NB4 (cell line): ENCODE measurements around the gene PBOV1.

ENCODE experiments used
- DNase-seq: peaks from one replicate; pipeline ENCODE4 v3.0.0; 2010; ENCODE audit warnings: low read depth
- H3K4me3 ChIP-seq: one replicate; pipeline ENCODE4 v1.5.1; 2011; ENCODE audit warnings: mild to moderate bottlenecking, low read depth, low read length, moderate library complexity
- MYC ChIP-seq: IDR thresholded peaks from 2 replicates; pipeline ENCODE4 v1.6.1; 2011; ENCODE audit warnings: low read depth, low read length
- POLR2A ChIP-seq: IDR thresholded peaks from 2 replicates; pipeline ENCODE4 v1.6.1; 2011; ENCODE audit warnings: mild to moderate bottlenecking; ENCODE audit not compliant: insufficient read length; ENCODE audit errors: extremely low read depth
- TF ChIP-seq, protein P1 (sequence below): IDR thresholded peaks from one replicate; pipeline ENCODE4 v1.5.1; 2012; ENCODE audit warnings: low read depth, low read length
- TF ChIP-seq, protein P2 (sequence below): IDR thresholded peaks from 2 replicates; pipeline ENCODE4 v1.6.1; 2011; ENCODE audit warnings: low read depth, low read length

Gene PBOV1

DNA sequence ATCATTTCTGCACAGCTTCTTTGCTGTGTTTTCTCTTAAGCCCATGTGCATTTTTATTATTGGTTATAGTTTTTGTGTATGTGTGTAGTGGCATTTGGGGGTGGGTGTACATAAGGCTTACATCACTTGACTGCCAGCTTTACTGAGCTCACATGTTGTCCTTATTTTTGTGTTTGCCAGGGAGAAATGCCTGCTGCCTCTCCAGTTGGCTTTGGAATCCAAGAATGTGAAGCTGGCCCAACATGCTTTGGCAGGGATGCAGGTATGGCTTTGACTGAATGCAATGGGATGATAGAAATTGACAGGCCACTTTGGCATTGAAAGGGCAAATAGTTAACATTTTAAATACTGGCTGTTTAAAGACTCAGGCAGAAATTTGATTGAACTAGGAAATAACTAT lies 11.4 kb downstream of the PBOV1 start:
- H3K4me3 ChIP-seq, result no peak overlapping the region
- TF ChIP-seq, protein P1, sequence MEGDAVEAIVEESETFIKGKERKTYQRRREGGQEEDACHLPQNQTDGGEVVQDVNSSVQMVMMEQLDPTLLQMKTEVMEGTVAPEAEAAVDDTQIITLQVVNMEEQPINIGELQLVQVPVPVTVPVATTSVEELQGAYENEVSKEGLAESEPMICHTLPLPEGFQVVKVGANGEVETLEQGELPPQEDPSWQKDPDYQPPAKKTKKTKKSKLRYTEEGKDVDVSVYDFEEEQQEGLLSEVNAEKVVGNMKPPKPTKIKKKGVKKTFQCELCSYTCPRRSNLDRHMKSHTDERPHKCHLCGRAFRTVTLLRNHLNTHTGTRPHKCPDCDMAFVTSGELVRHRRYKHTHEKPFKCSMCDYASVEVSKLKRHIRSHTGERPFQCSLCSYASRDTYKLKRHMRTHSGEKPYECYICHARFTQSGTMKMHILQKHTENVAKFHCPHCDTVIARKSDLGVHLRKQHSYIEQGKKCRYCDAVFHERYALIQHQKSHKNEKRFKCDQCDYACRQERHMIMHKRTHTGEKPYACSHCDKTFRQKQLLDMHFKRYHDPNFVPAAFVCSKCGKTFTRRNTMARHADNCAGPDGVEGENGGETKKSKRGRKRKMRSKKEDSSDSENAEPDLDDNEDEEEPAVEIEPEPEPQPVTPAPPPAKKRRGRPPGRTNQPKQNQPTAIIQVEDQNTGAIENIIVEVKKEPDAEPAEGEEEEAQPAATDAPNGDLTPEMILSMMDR, result no peak
- TF ChIP-seq MYC (no peak), POLR2A (no peak)
- TF ChIP-seq, protein P2, sequence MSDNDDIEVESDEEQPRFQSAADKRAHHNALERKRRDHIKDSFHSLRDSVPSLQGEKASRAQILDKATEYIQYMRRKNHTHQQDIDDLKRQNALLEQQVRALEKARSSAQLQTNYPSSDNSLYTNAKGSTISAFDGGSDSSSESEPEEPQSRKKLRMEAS, result no peak
- no peak for DNase-seq

DNA sequence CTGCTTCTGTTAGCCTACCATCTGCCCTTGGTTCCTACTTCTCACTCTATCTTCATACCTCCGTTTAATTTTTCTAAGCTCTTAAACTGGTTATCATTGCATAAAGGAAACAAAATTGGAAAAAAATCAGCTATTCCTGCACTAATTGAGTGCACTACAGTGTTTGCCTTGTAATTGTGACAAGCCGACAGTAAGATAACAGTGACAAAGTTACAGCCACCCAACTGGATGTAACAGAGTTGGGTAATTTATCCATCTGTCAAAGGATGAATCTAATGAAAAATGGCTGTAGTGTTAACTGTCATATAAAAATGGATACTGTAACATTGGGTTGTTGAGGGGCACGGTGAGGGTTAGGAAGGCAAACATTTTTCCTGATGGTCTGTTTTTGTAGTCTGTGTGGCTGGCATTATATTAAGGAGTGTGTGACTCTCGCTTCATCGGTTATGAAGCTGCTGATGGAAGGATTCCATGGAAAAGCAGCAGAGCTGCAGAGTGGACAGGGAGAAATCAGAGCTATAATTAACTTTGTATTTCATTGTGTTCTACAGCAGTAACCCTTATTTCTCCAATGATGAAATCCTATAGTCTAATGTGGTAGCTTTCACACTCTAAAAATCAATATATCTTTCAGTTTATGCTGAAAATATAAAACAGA lies 12.7 kb downstream of the PBOV1 start:
- DNase-seq, result no peak
- H3K4me3 ChIP-seq, result no peak overlapping the region
- TF ChIP-seq MYC, result no peak
- TF ChIP-seq, protein P2, result no peak
- no peak for TF ChIP-seq POLR2A
- TF ChIP-seq, protein P1, result no peak

DNA sequence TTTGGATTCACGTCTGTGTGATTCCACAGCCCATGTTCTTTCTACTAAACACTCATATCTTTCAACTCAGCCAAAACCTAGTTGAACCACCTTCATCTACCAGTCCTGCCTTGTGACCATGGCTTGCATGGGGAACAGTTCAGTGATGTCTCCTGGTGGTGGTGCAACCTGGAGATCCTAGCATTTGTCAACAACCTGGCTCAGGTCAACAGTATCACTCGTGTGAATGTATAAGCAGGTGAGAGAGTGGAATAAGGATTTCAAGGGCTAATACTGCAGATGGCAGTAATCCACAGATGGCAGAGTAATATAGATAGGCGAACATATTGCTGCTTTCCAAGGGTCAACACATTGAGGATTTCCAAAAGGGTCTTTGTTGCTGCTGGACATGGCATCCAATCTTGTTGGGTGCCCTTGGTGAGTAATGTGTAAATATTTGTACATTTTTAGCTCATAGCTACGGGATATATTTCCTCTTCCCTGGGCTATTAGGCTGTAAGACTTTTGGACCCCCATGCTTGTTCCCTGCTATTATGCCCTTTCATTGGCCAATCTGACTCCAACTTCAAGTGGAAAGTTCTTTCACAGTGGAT lies 13.4 kb downstream of the PBOV1 start:
- no peak overlapping the region for H3K4me3 ChIP-seq
- TF ChIP-seq POLR2A, result no peak
- TF ChIP-seq MYC, result no peak
- TF ChIP-seq, protein P2, result no peak
- TF ChIP-seq, protein P1, result no peak
- no peak for DNase-seq

DNA sequence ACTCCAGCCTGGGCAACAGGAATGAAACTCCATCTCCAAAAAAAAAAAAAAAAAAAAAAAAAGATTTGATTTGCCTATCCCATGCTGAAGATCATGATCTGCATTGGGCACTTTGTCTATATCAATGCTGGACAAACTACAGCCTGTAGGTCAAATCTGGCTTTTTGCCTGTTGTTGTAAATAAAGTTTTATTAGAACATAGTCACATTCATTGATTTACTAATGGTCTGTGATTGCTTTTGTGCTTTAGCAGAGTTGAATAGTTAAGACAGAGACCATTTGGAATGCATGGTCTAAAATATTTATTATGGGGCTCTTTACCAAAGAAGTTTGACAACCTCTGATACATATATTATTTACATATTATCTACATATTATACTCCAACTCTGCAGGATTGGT lies 14.0 kb downstream of the PBOV1 start:
- no peak for DNase-seq
- TF ChIP-seq, protein P2, result no peak
- TF ChIP-seq, protein P1, result no peak
- no peak for TF ChIP-seq POLR2A
- TF ChIP-seq MYC, result no peak
- no peak overlapping the region for H3K4me3 ChIP-seq

DNA sequence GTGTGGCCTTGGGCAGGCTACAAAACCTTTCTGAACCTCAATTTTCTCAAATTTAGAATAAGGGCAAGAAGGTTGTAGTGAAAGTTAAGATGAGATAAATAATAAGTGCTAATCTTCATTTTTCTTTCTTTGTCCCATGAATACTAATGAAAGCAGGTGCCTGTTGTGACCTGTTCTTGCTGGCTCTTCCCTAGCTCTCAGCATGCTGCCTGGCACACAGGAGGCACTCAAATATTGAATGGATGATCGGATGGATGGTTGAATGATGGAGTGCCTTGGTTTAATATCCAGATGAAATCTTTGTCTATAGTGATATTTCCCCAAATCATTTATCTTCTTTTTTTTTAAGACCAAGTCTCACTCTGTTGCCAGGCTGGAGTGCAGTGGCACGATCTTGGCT lies 15.0 kb downstream of the PBOV1 start:
- DNase-seq, result no peak
- H3K4me3 ChIP-seq, result no peak overlapping the region
- TF ChIP-seq, protein P1, result no peak
- TF ChIP-seq POLR2A (no peak), MYC (no peak)
- TF ChIP-seq, protein P2, result no peak
